ENCODE data around the gene GRAMD4. TPM values are rescaled to one million over a fixed set of nuclear protein-coding genes. Genes with fewer than 3 reads are reported as not detected.

GRAMD4 gene
- total RNA-seq, 1 donor from 2014 or later, result 30.9 TPM

DNA sequence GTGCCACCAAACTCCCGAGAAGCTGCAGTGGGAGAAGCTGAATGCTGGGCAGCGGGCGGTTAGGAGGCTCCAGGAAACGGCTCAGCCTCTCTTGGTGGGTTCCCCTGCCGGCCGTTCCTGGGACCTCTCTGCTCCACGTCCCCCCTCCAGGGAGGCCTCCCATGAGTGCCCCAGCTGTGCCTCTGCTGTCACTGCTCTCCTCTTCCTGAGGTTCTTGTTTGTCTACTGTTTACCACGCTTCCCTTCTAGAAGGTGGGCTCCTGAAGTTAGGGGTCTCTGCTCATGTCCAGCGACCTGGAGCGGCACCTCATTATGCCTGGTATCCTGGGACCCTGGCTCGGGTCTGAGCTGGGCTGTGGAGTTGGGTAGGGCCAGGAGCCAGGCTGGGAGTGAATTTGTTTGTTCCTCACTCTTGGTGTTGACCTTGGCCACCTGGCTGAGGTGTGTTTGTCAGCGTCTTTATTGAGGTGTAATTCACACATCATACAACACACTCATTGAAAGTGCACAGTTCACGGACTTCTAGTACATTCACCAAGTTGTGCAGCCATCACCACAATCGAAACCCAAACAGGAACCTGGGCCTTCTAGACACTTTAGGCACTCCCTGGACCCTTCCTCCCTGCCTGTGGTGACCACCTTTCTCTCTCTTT, 37.8 kb upstream of the GRAMD4 start:
- DNase-seq (ENCODE audit: low read depth in 2 of 2), result no peak

DNA sequence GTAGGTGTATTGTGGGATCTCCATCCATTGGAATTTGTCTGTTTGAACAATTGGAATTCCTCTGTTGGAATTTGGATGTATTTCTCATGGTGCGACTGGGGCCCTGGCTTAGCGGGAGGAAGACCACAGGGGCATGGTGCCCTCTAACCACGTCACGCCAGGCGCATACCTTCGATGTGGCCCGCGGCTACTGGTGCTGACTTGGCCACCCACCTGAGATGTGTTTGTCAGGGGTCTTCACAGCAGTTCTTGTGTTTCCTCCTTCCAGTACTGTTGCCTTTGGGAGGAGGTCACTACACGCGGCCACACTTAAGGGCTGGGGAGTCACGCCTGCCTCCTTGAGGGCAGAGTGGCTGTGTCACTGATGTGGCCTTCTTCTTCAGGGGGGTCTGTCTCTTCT, 36.6 kb upstream of the GRAMD4 start:
- no peak for DNase-seq (ENCODE audit: low read depth in 2 of 2)

DNA sequence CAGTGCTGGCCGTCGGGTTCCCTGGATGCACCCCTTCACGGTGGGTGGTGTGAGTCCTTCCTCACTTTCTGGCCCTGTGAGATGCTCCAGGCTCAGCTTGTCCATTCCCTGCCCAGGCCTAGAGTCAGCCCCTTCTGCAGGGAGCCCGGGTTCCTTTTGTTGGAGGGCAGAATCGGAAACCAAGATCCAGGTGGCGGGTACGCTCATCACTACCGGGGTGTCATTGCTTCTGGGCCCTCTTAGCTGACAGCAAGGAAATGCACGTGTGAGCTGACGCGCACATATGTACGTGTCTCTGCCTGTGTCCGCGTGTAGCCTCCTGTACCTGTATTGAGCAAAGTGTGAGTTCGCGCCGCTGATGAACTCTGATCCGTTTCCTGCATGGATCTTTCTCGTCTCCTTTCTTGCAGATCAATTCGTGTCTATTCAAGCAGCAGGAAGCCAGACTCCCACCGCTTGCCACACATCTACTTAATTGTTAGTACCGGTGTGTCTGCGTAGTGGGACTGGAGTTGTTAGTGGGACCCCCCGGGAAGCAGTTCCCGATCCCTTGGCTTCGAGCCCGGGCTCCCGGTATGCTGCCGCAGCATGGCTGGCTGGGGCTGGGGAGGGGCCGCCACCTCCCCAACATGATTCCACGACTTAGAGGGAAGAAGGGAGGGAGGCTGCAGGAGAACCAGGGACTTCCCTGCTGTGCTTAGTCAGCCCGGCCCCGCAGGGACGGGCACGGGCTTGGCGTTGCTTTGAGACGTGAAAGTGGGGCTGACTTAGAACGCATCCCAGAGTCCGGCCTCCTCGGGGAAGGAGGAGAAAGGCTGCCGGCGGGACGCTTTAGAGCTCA, 35.9 kb upstream of the GRAMD4 start:
- no peak for DNase-seq (ENCODE audit: low read depth in 2 of 2)

GRCh38 chr22:46585340-46586122, 34.7 kb upstream of the GRAMD4 start:
- no peak for DNase-seq (ENCODE audit: low read depth in 2 of 2)

- DNase-seq (ENCODE audit: low read depth in 2 of 2), result no peak
Measured at GRCh38 chr22:46586123-46586519, 34.1 kb upstream of the GRAMD4 start.

DNA sequence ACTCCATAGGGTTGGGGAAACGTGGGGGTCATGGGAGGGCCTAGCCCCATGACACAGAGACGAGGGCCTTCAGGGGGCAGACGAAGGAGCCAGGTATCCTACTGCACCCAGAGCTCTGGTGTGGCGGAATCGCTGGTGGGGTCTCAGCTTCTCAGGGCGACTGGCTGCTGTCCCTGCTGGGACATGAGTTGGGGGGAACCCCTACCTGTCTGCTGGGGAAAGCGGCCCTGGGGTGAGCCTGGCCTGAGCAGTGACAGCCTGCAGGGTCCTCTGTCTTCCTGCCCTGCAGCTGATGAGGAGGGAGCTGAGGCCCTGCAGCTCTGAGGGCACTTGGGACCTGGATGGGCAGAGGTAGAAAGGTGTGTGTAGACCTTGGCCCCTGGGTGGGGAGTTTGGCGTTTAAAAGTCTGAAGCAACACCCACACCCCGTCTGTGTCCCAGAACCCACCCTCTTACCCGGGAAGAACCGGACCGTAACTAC, 33.6 kb upstream of the GRAMD4 start:
- DNase-seq (ENCODE audit: low read depth in 2 of 2), result no peak

DNA sequence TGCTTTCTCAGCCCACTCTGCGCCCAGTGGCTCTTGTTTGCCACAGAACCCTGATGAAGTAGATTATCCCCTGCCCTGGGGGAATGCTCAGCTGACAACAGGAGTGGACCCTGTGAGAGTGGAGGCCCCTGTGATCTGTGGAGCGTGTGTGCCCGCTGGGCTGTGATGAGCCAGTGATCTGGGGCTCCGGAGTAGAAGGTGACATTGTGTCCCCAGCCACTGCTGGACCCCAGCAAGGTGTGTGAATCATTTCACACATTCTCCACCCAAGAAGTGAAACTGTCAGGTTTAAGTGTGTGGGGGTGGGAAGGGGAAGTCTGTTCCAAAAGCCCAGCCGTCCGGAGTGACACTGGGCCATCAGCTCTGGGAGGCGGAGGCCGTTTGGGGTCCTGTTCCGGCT, 33.1 kb upstream of the GRAMD4 start:
- no peak for DNase-seq (ENCODE audit: low read depth in 2 of 2)

GRCh38 chr22:46587492-46588278, 32.5 kb upstream of the GRAMD4 start:
- no peak for DNase-seq (ENCODE audit: low read depth in 2 of 2)

DNA sequence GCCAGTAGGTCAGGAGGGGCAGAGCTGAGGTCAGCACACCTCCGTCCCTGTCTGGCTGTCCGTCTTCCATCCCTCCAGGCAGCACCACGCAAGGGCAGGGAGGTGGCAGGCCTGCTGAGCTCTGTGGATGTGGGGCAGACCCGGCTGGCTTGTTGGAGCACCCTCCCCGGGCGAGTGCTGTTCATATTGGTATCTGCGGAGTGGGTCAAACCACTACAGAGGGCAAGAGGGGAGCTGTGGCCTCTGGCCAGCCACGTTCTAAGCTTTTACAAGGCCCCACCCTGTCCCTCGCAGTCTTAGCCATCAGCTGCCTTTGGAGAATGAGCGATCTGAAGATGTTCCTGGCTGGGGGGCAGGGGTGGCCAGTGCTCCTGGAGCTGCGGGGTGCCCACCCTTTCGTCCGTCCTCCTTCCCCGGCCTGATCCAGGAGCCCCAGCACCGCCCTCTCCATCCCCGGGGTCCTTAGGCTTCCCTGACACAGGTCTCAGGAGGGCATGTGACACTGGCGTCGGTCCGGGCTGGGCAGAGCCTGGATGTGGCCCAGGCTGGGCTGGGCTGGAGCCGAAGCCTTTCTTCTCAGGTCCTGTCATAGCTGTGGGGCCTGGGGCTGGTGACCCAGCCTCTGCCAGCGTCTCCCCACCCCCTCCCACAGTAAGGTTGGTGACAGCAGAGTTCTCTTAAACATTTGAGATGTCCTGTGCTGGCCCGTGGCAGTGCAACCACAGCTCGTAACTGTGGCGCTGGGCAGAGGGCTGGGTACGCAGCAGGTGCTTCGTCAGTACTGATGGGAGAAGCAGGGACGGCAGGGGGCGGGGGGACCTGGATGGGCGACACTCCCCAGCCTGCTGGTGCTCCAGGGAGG, 31.7 kb upstream of the GRAMD4 start:
- no peak for DNase-seq (ENCODE audit: low read depth in 2 of 2)

GRCh38 chr22:46589141-46589748, 30.9 kb upstream of the GRAMD4 start:
- no peak for DNase-seq (ENCODE audit: low read depth in 2 of 2)

DNA sequence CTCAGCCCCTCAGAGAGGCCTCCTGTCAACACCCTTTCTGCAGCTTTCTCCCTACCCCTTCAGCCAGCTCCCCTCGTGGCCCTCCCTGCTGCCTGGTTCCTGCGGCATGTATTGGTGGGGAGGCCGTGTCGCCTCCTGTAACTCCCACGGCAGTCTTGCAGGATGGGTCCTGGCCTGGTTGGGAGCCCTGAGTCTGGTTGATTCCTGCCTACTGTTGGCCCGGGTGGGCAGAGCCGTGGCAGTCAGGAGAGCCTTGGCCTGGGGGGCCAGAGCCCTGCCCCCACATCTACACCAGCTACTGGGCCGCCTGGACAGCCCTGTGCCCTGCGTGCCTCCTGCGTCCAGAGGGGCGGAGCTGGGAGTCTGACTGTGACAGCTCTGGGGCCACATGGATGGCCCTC, 30.3 kb upstream of the GRAMD4 start:
- no peak for DNase-seq (ENCODE audit: low read depth in 2 of 2)

DNA sequence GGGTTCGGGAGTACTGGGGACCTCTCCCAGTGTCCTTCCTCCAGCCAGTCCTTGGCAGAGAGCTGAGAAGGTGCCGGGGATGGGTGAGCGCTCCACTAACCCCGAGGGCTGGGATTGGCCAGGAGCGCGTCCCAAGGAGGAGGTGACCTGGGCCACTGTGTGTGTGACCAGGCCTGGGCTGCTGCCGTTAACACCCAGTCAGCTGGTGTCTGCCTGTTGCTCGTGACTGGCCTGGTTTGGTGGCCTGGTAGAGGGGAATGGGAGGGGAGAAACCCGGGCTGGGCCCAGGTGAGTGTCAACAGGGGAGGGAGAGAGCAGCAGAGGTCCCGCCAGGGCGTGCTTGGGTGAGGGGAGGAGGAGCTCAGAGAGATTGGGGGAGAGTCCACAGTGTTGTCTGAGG, 29.9 kb upstream of the GRAMD4 start:
- DNase-seq (ENCODE audit: low read depth in 2 of 2), result no peak

GRCh38 chr22:46591930-46592329, 28.3 kb upstream of the GRAMD4 start:
- no peak for DNase-seq (ENCODE audit: low read depth in 2 of 2)

DNA sequence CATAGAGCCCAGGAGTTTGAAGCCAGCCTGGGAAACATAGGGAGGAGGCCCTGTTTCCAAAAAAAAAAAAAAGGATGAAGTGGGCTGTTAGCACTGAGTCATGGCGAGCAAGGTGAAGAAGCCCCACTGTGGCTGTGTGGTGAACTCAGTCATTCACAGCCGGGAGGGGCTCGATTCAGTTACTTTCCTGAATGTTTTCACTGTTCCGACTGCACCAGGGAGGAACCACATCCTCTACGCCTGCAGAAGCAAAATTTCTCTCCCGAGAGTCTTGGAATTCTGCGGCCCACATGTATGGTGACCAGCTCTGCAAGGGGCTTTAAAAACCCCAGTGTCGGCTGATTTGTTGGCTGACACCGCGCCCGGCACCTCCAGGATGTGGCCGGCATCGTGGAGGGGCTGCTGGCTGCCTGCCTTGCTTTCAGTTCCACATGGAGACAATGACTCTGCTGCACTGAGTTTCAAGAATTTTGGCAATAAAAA, 27.8 kb upstream of the GRAMD4 start:
- DNase-seq (ENCODE audit: low read depth in 2 of 2), result peak in 1 of 2 donors; percentile 30

GRCh38 chr22:46593211-46593681, 26.9 kb upstream of the GRAMD4 start:
- DNase-seq (ENCODE audit: low read depth in 2 of 2), result no peak

- DNase-seq (ENCODE audit: low read depth in 2 of 2), result no peak
Measured at GRCh38 chr22:46593996-46594946, 25.9 kb upstream of the GRAMD4 start.

GRCh38 chr22:46594947-46595298, 25.3 kb upstream of the GRAMD4 start:
- DNase-seq (ENCODE audit: low read depth in 2 of 2), result no peak

GRCh38 chr22:46595545-46595944, 24.6 kb upstream of the GRAMD4 start:
- DNase-seq (ENCODE audit: low read depth in 2 of 2), result no peak

GRCh38 chr22:46596032-46596441, 24.1 kb upstream of the GRAMD4 start:
- no peak for DNase-seq (ENCODE audit: low read depth in 2 of 2)

Measured in dermis microvascular lymphatic vessel endothelial cell (primary cell).